Ramos (cell line): Measurements from ENCODE around the gene SNED1.
"Not testable (repeated sequence)": the region's sequence is repeated elsewhere in the genome, so short reads cannot be mapped to it uniquely, and the experiment has no call there.

Source experiments
- in situ Hi-C: fragments of 300-500 bp; cut with MboI; formaldehyde crosslinking; loops from one replicate; pipeline ENCODE4 v1.14.3; 2022; ENCODE audit warnings: low sequenced_read_pairs; ENCODE audit not compliant: unreplicated experiment

The SNED1 gene

DNA sequence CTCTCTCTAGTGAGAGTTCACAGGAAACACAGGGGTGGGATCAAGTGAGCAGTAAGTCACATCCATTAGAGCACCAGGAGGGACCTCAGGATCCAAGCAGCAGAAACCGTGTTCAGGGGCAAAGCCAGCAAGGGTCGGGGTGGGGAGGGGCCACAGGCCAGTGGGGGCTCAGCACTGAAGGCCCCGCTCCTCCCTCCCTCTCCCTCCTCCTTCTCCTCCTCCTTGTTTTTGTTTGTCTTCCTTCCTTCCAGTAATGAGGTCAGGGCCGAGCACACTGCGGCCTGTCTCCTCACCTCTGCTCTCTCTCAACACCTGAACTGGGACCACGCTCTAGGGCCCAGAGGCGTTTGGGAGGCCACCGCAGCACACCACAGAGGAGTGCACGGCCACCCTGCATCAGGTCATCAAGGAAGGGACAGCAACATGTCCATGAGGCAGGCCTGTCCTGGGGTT, 82.8 kb downstream of the SNED1 start:
- in situ Hi-C loops, result no loop called here

DNA sequence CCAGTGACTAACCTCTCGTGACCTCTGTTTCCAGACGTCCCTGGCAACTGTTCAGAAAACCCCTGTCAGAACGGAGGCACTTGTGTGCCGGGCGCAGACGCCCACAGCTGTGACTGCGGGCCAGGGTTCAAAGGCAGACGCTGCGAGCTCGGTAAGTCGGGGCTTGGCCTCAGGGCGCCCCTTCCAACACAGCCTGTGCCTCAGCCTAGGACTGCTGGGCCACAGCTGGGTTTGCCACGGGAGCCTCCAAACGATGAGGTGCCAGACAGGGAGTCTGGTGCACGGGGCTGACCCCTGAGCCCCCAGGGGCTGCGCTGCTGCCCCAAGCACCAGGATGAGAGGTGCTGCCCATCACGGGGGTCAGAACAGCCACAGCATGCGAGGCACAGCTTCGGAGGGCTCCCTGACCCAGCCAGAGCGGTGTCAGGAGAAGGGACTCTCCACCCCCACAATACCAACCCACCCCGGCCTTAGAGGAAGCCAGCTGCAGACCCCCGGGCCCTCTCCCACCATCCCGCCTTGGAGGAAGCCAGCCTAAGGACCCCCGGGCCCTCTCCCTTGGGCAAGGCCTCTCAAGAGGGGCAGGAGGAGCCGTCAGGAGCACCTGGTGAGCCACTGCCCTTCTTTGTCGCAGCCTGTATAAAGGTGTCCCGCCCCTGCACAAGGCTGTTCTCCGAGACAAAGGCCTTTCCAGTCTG, 83.4 kb downstream of the SNED1 start:
- in situ Hi-C loops, result no loop called here

DNA sequence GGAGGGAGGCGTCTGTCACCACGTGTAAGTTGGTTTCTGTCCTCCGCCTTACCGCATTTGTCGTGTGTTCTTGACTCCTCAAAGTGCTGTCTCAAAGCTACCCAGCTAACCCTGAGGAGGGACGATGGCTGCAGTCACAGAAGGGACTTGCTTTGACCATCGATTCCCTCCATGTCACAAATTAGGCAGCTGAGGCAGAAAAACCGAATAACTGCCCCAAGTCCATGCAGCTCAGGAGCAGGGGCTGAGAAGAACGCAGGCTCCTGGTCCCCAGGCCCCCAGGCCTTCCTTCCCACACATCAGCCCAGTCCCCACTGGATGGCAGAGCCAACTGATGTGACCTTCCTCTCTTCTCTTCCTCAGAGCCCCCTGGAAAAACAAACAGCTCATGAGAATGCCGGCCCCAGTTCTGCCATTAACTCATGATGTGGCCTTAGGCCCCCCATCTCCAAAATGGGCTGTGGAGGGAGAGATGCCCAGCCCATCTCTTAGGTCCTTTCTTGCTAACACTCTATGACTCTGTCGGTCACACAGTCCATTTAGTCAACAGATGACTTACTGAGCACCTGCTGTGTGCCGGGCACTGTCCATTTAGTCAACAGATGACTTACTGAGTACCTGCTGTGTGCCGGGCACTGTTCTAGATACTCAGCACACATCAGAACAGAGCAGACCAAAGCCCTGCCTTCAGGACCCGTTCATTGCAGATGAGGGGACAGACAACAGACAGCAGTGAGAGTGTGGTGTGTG, 84.1 kb downstream of the SNED1 start:
- in situ Hi-C loops, result no loop called here

DNA sequence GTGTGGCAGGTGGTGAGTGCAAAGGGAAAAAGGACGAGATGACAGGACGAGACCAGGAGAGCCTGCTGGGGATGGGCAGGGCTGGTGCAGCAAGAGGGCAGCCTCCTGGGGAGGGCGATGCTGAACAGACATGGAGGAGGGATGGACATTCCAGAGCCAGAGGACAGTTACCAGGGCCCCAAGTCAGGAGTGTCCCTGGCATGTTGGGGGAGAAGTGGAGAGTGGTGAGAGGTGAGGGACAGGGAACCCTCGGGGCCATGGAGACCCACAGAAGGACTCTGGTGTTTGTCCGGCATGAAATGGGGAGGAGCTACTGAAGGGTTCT, 84.6 kb downstream of the SNED1 start:
- in situ Hi-C loops, result no loop called here

DNA sequence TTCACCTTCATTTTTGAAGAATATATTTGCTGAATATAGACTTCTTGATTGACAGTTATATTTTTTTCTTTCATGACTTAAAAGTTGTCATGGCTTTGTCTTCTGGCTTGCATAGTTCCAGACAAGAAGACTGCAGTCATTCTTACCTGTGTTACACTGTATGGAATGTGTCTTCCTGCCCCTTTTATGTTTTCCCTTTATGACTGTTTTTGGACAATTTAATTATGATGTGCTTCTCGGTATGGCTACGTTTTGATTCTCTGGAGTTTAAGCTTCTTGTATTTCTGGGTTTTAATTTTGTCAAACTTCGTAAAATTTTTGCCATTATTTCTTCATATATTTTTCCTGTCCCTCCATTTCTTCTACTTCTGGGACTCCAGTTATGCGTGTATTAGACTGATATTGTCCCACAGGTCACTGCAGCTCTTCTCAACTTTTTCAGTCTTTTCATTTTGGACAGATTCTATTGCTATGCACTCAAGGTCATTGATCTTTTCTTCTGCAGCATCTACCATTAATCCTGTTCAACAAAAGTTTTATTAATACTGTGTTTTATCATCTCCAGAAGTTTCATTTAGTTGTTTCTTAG, 86.5 kb downstream of the SNED1 start:
- in situ Hi-C loops, result no loop called here

DNA sequence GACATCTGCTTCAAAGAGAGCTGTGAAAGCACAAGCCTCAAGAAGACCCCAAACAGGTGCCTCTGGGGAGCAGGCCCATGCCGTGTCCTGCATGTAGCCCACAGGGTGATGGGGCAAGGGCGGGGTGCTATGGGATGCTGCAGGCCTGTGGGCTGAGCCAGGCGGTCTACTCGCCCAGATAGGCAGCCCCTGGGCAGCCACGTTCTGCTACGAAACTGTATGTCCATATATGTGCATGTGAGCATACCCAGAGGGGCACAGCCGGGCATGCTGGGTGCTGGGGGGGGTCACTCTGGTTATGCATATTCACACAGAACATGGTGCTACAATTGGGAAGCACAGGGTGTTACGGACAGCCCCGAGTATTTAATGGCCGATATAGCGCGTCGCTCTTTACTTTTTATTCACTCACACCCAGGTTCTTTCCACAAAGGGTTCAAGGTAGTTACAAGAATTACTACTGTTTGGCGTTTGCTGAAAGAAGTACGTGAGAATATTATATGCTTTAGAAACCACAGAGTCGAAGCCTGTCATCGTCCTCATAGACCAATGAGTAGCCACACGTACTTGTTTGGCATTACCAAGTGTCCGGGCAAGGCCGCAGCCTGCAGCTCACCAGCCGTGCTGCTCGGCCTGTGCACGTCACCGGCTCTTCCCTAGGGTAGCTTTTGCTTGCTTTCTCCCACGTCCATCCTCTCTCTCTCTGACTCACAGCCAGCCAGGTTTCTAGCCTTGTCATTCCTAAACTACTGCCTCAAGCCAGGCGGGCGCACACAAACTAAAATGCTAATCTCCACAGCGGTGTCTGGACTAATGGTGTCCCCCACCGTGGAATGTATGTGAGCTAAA, 89.2 kb downstream of the SNED1 start:
- in situ Hi-C loops, result no loop called here

DNA sequence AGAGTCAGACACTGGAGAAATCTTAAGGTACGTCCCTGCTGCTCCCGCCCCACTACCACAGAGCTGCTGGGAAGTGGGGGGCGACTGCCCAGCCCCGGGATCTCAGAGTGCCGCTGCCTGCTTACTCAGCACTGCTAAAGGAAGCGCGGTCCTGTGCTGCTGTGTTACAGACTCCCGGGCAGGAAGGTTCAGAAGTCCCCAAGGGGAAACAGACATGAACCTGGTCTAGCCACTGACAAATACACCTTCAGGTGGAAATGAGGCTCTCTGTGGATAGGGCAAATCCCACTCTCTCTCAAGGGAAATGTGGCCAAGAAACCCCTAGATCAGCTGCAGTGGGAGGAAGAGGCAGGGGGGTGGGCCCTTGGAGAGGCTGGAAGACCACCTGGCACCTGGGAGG, 90.0 kb downstream of the SNED1 start:
- in situ Hi-C loops, result no loop called here

DNA sequence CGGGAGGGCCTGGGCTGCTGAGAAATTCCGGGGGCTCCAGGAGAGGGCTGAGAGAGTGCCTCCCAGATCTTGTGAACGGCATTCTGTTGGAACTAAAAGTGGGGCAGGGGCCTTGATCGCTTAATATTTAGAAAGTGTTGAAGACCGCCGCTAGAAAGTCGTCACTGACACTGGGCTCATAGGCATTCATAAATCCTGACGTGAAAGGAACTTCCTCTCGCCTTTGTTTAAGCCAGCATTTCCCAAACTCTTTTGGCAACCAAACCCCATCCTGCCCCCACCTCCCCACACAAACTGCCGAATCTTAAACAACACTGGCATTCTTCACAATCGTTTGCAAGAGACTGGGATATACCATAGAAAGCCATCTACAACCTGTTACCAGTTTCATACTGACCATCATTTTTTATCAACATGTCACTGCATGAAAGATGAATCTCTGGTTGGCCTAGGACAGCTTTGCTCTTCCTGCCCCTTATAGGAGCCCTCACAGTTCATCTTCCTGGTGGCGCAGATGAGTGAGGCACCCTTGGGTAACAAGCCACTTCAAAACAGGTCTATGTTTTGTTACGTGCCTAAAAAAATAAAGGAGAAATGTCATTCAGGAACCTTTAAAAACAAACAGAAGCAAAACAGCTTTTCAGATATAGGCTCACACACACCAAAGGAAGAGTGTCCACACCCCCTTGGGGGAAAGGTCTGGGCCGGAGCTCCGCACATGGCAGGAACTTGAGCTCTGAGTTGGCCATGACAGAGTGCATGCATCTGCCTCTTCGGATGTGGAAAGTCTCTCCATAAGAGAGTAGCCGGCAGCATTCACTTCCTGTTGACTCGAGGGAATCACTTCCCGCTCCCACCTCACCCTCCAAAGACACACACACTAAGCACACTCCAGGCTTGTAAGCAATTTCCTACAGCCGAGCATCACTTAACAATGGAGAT, 90.6 kb downstream of the SNED1 start:
- in situ Hi-C loops, result no loop called here

DNA sequence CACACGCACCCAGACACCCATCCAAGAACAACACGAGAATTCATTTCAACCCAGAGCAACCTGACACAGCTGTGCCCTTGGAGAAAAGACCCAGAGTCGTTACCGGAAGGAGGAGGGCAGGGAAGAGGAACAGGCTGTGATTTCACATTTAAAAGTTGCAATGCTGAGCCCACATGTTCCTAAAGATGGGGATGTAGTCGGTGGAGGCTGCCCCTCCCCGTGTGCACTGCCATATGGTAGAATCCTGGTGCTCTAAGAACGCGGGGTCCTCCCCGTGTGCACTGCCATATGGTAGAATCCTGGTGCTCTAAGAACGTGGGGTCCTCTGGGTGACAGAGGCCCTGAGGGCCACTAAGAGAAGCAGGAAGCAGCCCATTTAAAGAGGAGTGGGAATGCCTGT, 92.8 kb downstream of the SNED1 start:
- in situ Hi-C loops, result no loop called here

DNA sequence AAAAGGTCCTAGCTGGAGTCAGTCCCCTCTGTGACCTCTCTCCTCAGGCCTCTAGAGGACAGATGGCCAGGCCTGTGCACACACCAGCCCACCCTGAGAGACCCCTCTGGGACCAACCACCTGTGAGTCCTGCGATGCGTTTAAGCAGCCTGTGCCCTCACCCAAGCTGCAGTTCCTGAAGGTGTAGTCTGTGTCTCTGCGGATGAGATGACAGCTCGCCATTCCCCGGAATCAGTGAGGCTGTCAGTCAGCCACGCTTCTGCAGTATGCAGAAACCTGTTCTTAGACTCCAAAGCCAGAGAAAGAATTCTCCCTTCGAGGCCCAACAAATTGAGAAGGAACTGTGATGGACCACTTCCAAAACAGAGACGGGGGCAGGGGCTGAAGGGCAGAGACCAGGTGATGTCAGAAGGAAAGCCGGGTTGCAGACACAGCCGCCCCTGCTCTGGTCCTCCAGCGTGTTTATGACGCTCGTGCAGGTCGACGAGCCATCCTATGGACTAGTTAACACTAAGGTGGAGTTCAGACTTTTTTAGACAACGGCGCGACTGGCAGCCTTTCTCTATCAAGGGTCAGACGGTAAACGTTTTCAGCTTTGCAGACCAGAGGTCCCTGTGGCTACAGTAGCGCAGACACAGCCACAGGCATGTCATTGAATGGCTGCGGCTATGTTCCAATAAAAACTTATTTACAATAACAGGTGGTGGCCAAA, 93.5 kb downstream of the SNED1 start:
- in situ Hi-C loops, result no loop called here

DNA sequence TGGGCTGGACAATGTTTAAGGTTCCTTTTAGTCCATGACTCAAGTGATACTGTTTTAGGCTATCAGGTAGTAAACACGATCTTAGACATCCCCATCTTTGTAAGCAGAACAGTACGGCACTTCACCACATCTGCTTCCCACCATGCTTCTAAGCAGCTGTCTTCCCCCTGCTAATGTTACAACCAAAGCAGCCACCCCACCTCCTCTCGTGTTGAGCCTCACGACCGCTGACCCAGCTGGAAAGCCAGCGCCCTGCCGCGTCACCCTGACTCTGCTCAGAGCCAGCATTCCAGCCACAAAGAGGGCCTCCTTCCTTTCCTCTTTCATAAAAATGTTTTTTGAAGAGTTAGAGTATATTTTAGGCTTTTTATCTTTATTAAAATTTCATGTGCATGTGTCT, 94.3 kb downstream of the SNED1 start:
- in situ Hi-C loops, result no loop called here

DNA sequence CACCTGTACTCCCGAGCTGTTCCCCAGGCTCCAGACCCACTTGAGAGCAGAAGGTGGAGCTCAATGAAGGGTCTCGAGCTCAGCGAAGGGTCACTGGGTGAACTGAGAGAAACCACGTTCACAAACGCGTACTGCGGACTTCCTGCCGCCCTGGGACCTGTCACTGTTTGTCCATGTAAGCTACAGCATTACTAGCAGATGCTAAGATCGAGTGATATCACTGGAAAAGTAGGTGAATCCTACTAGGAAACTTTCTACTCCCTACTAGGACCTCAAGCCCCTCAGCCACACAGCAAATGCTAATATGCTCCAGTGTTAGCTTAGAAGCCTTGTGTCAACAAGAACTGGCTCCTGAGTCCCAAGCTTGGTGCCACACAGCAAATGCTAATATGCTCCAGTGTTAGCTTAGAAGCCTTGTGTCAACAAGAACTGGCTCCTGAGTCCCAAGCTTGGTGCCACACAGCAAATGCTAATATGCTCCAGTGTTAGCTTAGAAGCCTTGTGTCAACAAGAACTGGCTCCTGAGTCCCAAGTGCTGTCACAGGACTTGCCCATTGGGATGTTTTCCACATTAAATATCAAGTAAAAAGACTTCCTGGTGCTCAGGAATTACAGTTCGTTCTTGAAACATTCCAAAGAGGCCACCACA, 94.8 kb downstream of the SNED1 start:
- in situ Hi-C loops, result not testable (repeated sequence)

DNA sequence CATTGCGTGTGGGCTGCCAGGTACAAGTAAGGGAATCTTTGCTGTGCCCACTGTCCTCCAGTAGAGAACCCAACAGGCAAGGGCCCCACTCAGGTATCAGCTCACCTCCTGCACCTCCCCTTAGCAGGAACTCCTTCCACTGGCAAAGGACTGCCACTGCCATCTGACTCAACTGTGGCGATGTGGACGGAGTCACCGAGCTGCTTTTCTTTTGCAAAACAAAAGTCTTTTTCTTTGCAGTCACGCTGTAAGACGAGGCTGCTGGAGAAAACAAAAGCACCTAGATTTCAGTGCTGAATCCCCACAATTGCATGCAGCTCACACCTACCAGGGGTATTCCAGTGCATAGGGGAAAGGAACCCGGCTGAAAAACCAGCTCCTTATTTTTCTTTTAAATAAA, 95.8 kb downstream of the SNED1 start:
- in situ Hi-C loops, result no loop called here

DNA sequence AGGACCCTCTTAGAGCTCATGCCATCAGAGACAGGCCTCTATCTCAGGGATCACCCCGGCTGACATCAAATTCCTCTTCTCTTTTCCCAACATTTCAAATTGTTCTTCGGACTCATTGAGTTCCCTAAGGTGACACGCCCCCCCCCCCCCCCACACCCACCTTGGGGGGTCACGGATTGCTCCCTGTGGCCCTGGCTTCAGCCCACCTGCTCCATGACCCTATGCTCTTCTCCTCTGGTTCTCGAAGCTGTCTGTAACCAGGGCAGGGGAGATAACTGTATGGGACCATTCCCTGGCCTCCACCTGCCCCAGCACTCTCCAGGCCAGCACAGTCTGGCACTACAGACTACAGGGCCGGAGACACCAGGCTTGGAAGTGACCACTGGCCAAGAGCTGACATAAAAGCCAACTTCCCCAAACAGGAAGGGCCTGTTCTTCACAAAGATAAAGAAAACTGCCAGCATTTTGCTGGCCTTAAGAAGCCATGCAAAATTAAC, 96.6 kb downstream of the SNED1 start:
- in situ Hi-C loops, result no loop called here

DNA sequence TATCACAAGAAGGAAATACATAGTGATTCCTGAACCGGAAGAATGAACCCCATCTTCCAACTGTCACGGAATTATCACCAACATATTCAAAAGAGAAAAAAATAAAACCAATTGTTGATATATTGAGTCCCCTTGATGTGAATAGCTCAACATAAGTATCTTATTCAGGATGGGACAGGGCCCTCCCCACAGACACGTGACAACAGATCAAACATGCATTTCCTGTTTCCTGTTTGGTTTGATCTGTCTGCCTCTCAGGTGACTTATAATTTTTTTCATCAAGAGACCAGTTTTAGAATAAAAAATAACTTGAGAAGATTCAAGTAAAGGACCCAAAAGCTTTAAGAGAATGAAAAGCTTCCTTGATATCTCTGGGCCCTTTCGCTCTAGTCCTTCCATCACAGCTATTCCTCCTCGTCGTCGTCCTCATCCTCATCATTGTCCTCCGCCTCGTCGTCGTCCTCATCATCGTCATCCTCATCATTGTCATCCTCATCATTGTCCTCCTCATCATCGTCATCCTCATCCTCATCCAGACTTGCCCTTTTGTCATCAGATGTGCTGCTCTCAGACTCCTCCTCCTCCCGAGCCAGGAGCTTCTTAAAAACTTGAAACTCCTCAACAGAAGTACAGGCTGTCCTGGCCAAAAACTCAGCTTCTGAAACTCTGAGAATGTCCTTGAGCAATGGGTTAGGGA, 97.3 kb downstream of the SNED1 start:
- in situ Hi-C loops, result no loop called here

DNA sequence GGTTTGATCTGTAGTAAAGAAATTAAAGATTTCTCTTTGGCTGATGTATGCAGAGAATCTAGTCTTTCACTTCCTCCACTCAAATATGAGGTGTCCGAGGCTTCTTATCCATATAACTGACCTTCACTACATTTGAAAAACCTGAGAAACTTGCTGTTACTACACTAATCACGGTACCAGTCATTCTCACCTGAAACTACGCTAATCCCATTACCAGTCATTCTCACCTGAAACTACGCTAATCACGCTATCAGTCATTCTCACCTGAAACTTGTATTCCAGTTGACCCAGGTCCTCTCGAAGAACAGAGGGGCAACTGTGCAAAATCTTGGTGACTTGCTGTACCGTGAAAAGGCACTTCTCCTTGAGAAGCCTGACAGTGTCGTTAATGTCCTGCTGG, 98.6 kb downstream of the SNED1 start:
- in situ Hi-C loops, result no loop called here

DNA sequence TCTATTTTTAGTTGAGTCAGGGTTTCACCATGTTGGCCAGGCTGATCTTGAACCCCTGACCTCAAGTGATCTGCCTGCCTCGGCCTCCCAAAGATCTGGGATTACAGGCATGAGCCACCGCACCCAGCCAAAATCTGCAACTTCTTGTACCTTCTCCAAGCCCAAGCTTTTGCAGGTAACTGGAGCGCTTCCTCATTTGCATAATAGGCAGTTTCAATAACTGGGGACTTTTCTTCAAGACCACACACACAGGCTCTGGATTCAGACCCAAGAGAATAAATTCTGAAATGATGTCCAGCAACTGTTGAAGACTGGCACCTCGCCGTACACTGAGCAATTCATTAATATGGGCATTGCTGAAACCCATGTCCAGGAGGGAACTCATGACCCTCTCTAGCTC, 100.8 kb downstream of the SNED1 start:
- in situ Hi-C loops, result no loop called here

DNA sequence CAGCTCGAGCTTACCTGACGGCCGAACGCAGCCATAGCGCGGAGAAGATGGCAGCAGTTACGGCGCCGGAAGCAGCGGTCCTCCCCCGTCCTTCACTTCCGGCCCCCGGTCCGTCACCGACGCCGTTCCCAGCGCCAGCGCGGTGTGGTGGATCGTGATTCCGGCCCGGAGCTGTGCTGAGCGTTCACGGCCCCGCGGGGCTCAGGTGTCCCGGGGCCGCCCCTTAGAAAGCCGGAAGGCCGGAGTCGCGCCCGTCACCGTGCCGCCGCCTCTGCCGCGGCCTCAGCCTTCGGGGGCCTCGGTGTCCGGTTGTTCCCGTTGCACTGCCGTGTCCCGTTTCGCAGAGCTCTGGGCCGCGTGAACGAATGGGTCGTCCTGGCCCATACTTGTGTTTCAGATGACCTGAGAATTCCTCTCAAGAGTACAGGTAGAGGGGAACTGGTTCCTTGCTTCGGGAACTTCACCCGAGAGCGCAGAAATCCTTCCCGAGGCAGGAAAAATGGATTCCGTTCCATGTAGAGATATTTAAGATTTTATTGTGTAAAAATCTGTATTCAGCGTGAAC, 103.9 kb downstream of the SNED1 start, which contains the start of gene MTERF4:
Gene MTERF4 (minus strand): TSS at position 49 of the 565 bp plus-strand sequence. CDS start 14 bp downstream, at position 35.
- in situ Hi-C loops, result no loop called here
